Trophoblast cell (in vitro differentiated cells and primary cell): ENCODE measurements around the gene CEMP1.
"Not testable (repeated sequence)": the region's sequence is repeated elsewhere in the genome, so short reads cannot be mapped to it uniquely, and the experiment has no call there.

Experiments used
- DNase-seq, 2 donors: peaks; one replicate each; pipeline ENCODE4 v3.0.0-alpha.2; 2016
- H2AFZ ChIP-seq: 2 replicates; pipeline ENCODE4 v1.6.1; 2013; ENCODE audit warnings: low read length, moderate library complexity, mild to moderate bottlenecking; ENCODE audit not compliant: insufficient read depth, poor library complexity
- H2AK5ac ChIP-seq: 2 replicates; pipeline ENCODE4 v1.6.1; 2013; ENCODE audit warnings: mild to moderate bottlenecking, low read length
- H2BK120ac ChIP-seq: 2 replicates; pipeline ENCODE4 v1.6.1; 2013; ENCODE audit warnings: low read length, mild to moderate bottlenecking, moderate library complexity; ENCODE audit not compliant: insufficient read depth, poor library complexity
- H2BK12ac ChIP-seq: 2 replicates; pipeline ENCODE4 v1.6.1; 2013; ENCODE audit warnings: mild to moderate bottlenecking, low read length, moderate library complexity
- H2BK5ac ChIP-seq: 2 replicates; pipeline ENCODE4 v1.6.1; 2013; ENCODE audit warnings: low read length, low read depth, moderate library complexity, mild to moderate bottlenecking; ENCODE audit not compliant: poor library complexity
- H3K14ac ChIP-seq: 2 replicates; pipeline ENCODE4 v1.6.1; 2013; ENCODE audit warnings: mild to moderate bottlenecking, low read length
- H3K18ac ChIP-seq: 2 replicates; pipeline ENCODE4 v1.6.1; 2013; ENCODE audit warnings: mild to moderate bottlenecking, low read length
- H3K23ac ChIP-seq: 2 replicates; pipeline ENCODE4 v1.6.1; 2013; ENCODE audit warnings: low read length
- H3K27ac ChIP-seq: 2 replicates; pipeline ENCODE4 v1.5.1; 2013; ENCODE audit warnings: low read depth, mild to moderate bottlenecking, inconsistent platforms, low read length, moderate library complexity
- H3K27me3 ChIP-seq: 2 replicates; pipeline ENCODE4 v1.6.1; 2013; ENCODE audit warnings: inconsistent platforms, mild to moderate bottlenecking, low read length, moderate library complexity; ENCODE audit not compliant: insufficient read depth
- H3K36me3 ChIP-seq, 2 experiments: 1 replicate in 1 of 2; 2 replicates in 1 of 2; pipeline ENCODE4 v1.6.1; 2013; ENCODE audit warnings: low read length in 2 of 2, mild to moderate bottlenecking in 2 of 2, moderate library complexity in 1 of 2; ENCODE audit not compliant: insufficient read depth in 2 of 2, control insufficient read depth in 1 of 2
- H3K4ac ChIP-seq: 2 replicates; pipeline ENCODE4 v1.6.1; 2013; ENCODE audit warnings: low read depth, mild to moderate bottlenecking, low read length, moderate library complexity
- H3K4me1 ChIP-seq, 2 experiments: 1 replicate in 1 of 2; 2 replicates in 1 of 2; pipeline ENCODE4 v1.6.1; 2013; ENCODE audit warnings: low read length in 2 of 2, mild to moderate bottlenecking in 2 of 2, moderate library complexity in 1 of 2; ENCODE audit not compliant: insufficient read depth in 2 of 2, control insufficient read depth in 1 of 2
- H3K4me2 ChIP-seq: 2 replicates; pipeline ENCODE4 v1.6.1; 2013; ENCODE audit warnings: inconsistent platforms, mild to moderate bottlenecking, low read length, moderate library complexity
- H3K4me3 ChIP-seq: 2 replicates; pipeline ENCODE4 v1.5.1; 2013; ENCODE audit warnings: mild to moderate bottlenecking, low read depth, low read length, inconsistent platforms
- H3K79me1 ChIP-seq: one replicate; pipeline ENCODE4 v1.6.1; 2013; ENCODE audit warnings: low read length
- H3K79me2 ChIP-seq: 2 replicates; pipeline ENCODE4 v1.6.1; 2013; ENCODE audit warnings: low read length, mild to moderate bottlenecking; ENCODE audit not compliant: control insufficient read depth, insufficient read depth, poor library complexity
- H3K9ac ChIP-seq: 2 replicates; pipeline ENCODE4 v1.6.1; 2013; ENCODE audit warnings: mild to moderate bottlenecking, low read length
- H3K9me3 ChIP-seq: 2 replicates; pipeline ENCODE4 v1.6.1; 2013; ENCODE audit warnings: low read depth, mild to moderate bottlenecking, control low read depth, inconsistent platforms, low read length; ENCODE audit not compliant: insufficient read depth
- H4K12ac ChIP-seq: 2 replicates; pipeline ENCODE4 v1.6.1; 2013; ENCODE audit warnings: low read depth, mild to moderate bottlenecking, low read length, moderate library complexity
- H4K8ac ChIP-seq: 2 replicates; pipeline ENCODE4 v1.6.1; 2013; ENCODE audit warnings: low read depth, mild to moderate bottlenecking, low read length, moderate library complexity
- H4K91ac ChIP-seq: one replicate; pipeline ENCODE4 v1.6.1; 2013; ENCODE audit warnings: low read depth, mild to moderate bottlenecking, low read length, moderate library complexity
- WGBS: extraction: QIAGEN DNeasy Blood & Tissue Kit; methylation state at CpG from one replicate; pipeline ENCODE4 v1.1.7; 2013; ENCODE audit warnings: missing lambda C conversion rate; ENCODE audit not compliant: insufficient read length, insufficient coverage; ENCODE audit errors: extremely low coverage; 5-methylcytosine and 5-hydroxymethylcytosine counted together

The CEMP1 gene

GRCh38 chr16:2533142-2533755 lies 2.0 kb upstream of the CEMP1 start:
- not testable (repeated sequence) for H3K23ac ChIP-seq, H3K4ac ChIP-seq, H3K9ac ChIP-seq, H3K4me3 ChIP-seq, H3K18ac ChIP-seq, H3K27ac ChIP-seq, H2AFZ ChIP-seq, H3K9me3 ChIP-seq, H3K79me2 ChIP-seq, H3K27me3 ChIP-seq, H2AK5ac ChIP-seq, H2BK12ac ChIP-seq, H3K14ac ChIP-seq, H2BK5ac ChIP-seq
- Histone ChIP-seq H4K91ac (peak overlapping the region; percentile 51), H3K4me1 (peaks cover 12 to 18% of the 10 kb centered on the region in 2 experiments), H3K79me1 (peaks cover 14% of the 10 kb centered on the region), H3K4me2 (peak overlapping the region; percentile 73), H2BK120ac (peak overlapping the region; percentile 29), H4K12ac (peak overlapping the region; percentile 34), H3K36me3 (peaks cover 23 to 27% of the 10 kb centered on the region in 2 experiments), H4K8ac (peak overlapping the region; percentile 68)
- no CpG with 5 or more reads among the region's 16 CpGs for WGBS
- peak in 1 of 2 donors; percentile 59 for DNase-seq

GRCh38 chr16:2532494-2533141 lies 1.4 kb upstream of the CEMP1 start:
- H2AFZ ChIP-seq = peak overlapping the region; percentile 19
- H2AK5ac ChIP-seq = peak overlapping the region; percentile 11
- H3K36me3 ChIP-seq = peaks cover 29 to 33% of the 10 kb centered on the region in 2 experiments
- H3K79me2 ChIP-seq = peaks cover 3% of the 10 kb centered on the region
- peak overlapping the region; percentile 68 for H3K4me3 ChIP-seq
- no peak overlapping the region for H2BK12ac ChIP-seq
- no peak overlapping the region for H3K27ac ChIP-seq
- peak overlapping the region; percentile 49 for H4K12ac ChIP-seq
- peak overlapping the region; percentile 73 for H3K4me2 ChIP-seq
- peaks cover 4% of the 10 kb centered on the region for H3K9me3 ChIP-seq
- no peak overlapping the region for H3K4ac ChIP-seq
- peak overlapping the region; percentile 68 for H4K8ac ChIP-seq
- H2BK5ac ChIP-seq = peak overlapping the region; percentile 10
- H3K23ac ChIP-seq = no peak overlapping the region
- peaks cover 12% of the 10 kb centered on the region for H3K79me1 ChIP-seq
- WGBS = no CpG with 5 or more reads among the region's 37 CpGs
- H3K27me3 ChIP-seq = no peaks in the 10 kb centered on the region
- peak overlapping the region; percentile 70 for H3K9ac ChIP-seq
- peak; percentile 72 to 84 for DNase-seq
- H3K4me1 ChIP-seq = peaks cover 12 to 18% of the 10 kb centered on the region in 2 experiments
- peak overlapping the region; percentile 43 for H3K14ac ChIP-seq
- H3K18ac ChIP-seq = peak overlapping the region; percentile 60
- H4K91ac ChIP-seq = peak overlapping the region; percentile 50
- H2BK120ac ChIP-seq = peak overlapping the region; percentile 13

- peaks cover 4% of the 10 kb centered on the region for H3K9me3 ChIP-seq
- peak overlapping the region; percentile 96 for H3K4me2 ChIP-seq
- H3K27me3 ChIP-seq = no peaks in the 10 kb centered on the region
- H3K9ac ChIP-seq = peak overlapping the region; percentile 81
- peaks cover 3% of the 10 kb centered on the region for H3K79me2 ChIP-seq
- H3K23ac ChIP-seq = no peak overlapping the region
- H3K14ac ChIP-seq = peak overlapping the region; percentile 71
- peaks cover 10 to 17% of the 10 kb centered on the region in 2 experiments for H3K4me1 ChIP-seq
- H4K12ac ChIP-seq = peak overlapping the region; percentile 70
- DNase-seq = peak; percentile 99
- peak overlapping the region; percentile 77 for H4K8ac ChIP-seq
- peak overlapping the region; percentile 10 for H2BK12ac ChIP-seq
- peak overlapping the region; percentile 13 for H2BK120ac ChIP-seq
- peak overlapping the region; percentile 60 for H3K18ac ChIP-seq
- H2AFZ ChIP-seq = peak overlapping the region; percentile 57
- H3K4me3 ChIP-seq = peak overlapping the region; percentile 68
- no CpG with 5 or more reads among the region's 84 CpGs for WGBS
- peaks cover 36 to 41% of the 10 kb centered on the region in 2 experiments for H3K36me3 ChIP-seq
- peak overlapping the region; percentile 50 for H4K91ac ChIP-seq
- peak overlapping the region; percentile 45 for H2AK5ac ChIP-seq
- peak overlapping the region; percentile 22 for H3K4ac ChIP-seq
- H2BK5ac ChIP-seq = peak overlapping the region; percentile 15
- H3K27ac ChIP-seq = peak overlapping the region; percentile 24
- peaks cover 12% of the 10 kb centered on the region for H3K79me1 ChIP-seq
These were observed 687 bp upstream of the CEMP1 start for GRCh38 chr16:2531696-2532493.

- no CpG with 5 or more reads among the region's 14 CpGs for WGBS
- DNase-seq = no peak
- H3K4me1 ChIP-seq = peaks cover 5 to 10% of the 10 kb centered on the region in 2 experiments
These were observed 434 bp downstream of the CEMP1 start for GRCh38 chr16:2530629-2531318.

More at GRCh38 chr16:2530629-2531318, 434 bp downstream of the CEMP1 start:
- no peaks in the 10 kb centered on the region for H3K9me3 ChIP-seq
- H3K9ac ChIP-seq = no peak overlapping the region
- no peak overlapping the region for H3K14ac ChIP-seq
- peak overlapping the region; percentile 9 for H4K91ac ChIP-seq
- no peak overlapping the region for H2BK120ac ChIP-seq
- peaks cover 12% of the 10 kb centered on the region for H3K79me1 ChIP-seq
- H2BK5ac ChIP-seq = no peak overlapping the region
- peaks cover 47 to 49% of the 10 kb centered on the region in 2 experiments for H3K36me3 ChIP-seq
- H3K23ac ChIP-seq = no peak overlapping the region
- H3K79me2 ChIP-seq = peaks cover 3% of the 10 kb centered on the region
- H3K18ac ChIP-seq = no peak overlapping the region
- no peak overlapping the region for H4K8ac ChIP-seq
- H2AK5ac ChIP-seq = no peak overlapping the region
- no peak overlapping the region for H3K4ac ChIP-seq
- no peak overlapping the region for H2AFZ ChIP-seq
- no peak overlapping the region for H4K12ac ChIP-seq
- H2BK12ac ChIP-seq = no peak overlapping the region
- H3K4me3 ChIP-seq = no peak overlapping the region
- no peaks in the 10 kb centered on the region for H3K27me3 ChIP-seq
- no peak overlapping the region for H3K4me2 ChIP-seq
- H3K27ac ChIP-seq = no peak overlapping the region
